Measurements from ENCODE around the gene RBMS3. TPM values are rescaled to one million over a fixed set of nuclear protein-coding genes. Genes with fewer than 3 reads are reported as not detected.

Gene RBMS3
- total and polyA plus RNA-seq, 2 of the 8 experiments (the other 6 are each of a cell fraction or from before 2014, with no cell fraction given) = 3.7 to 6.9 TPM

DNA sequence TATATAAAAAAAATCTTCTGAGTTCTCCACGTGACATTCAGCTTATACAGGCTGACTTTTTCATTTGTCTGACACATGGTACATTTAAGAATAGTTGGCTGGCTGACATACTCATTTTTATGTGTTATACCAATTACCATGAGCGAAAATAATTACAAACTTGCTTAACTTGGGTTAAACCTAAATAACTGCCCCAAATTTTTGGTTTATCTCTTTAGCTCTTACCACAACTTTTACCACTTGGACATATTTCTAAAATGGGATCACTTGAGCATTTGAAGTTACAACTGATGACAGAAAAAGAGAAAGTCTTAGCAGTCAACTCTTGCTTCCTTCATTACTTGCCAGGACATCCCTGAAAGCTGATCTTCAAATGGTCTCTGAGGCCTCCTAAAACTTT is 618.1 kb downstream of the RBMS3 start:
- Histone ChIP-seq H2BK15ac (ENCODE audit: low read length) (no peak overlapping the region), H3K79me1 (ENCODE audit: low read depth, low read length) (no peaks in the 10 kb centered on the region), H4K91ac (replicated peaks; ENCODE audit: insufficient read length, low read length) (no peak overlapping the region), H4K8ac (ENCODE audit: extremely low read depth, insufficient read depth, low read length) (no peak overlapping the region), H3K9me3 (ENCODE audit: insufficient read depth in 2 of 2, low read depth in 1 of 2, low read length in 1 of 2) (no peaks in the 10 kb centered on the region), H2BK20ac (ENCODE audit: low read length) (no peak overlapping the region), H3K23me2 (ENCODE audit: low read depth, low read length) (no peaks in the 10 kb centered on the region), H2BK120ac (replicated peaks; ENCODE audit: low read depth, low read length) (no peak overlapping the region), H3K4me3 (ENCODE audit: extremely low read depth in 1 of 4, insufficient read depth in 2 of 4, low read depth in 3 of 4, low read length in 4 of 4) (no peak overlapping the region), H2BK5ac (ENCODE audit: low read depth, low read length) (no peak overlapping the region), H3K56ac (replicated peaks; ENCODE audit: insufficient read length, low read depth, low read length) (no peak overlapping the region), H2AFZ (ENCODE audit: low read length) (no peak overlapping the region; the same call in 1 of the 2 replicates), H4K5ac (ENCODE audit: insufficient read length, low read depth, low read length) (no peak overlapping the region), H3K18ac (ENCODE audit: extremely low read depth, low read length) (no peak overlapping the region), H4K20me1 (replicated peaks in 1 of 2; ENCODE audit: control insufficient read depth in 1 of 2, insufficient read depth in 2 of 2, low read length in 2 of 2) (no peaks in the 10 kb centered on the region), H3K14ac (ENCODE audit: insufficient read length) (no peak overlapping the region), H3K79me2 (ENCODE audit: control insufficient read depth in 1 of 2, insufficient read depth in 2 of 2, low read length in 2 of 2) (no peaks in the 10 kb centered on the region), H3K23ac (ENCODE audit: insufficient read length) (no peak overlapping the region), H2BK12ac (ENCODE audit: low read depth, low read length) (no peak overlapping the region), H3K27me3 (replicated peaks in 1 of 4; ENCODE audit: control insufficient read depth in 3 of 4, extremely low read depth in 1 of 4, insufficient read depth in 3 of 4, low read length in 3 of 4) (no peaks in the 10 kb centered on the region), H3K9ac (replicated peaks in 1 of 4; ENCODE audit: extremely low read depth in 1 of 4, low read depth in 3 of 4, low read length in 3 of 4) (no peak overlapping the region), H3K4me2 (ENCODE audit: insufficient read depth in 1 of 2, low read depth in 2 of 2, low read length in 2 of 2) (no peak overlapping the region), H3K4ac (replicated peaks; ENCODE audit: insufficient read length, low read depth, low read length) (no peak overlapping the region), H2AK5ac (ENCODE audit: low read depth, low read length) (no peak overlapping the region), H3K4me1 (replicated peaks in 1 of 4; ENCODE audit: control insufficient read depth in 3 of 4, insufficient read depth in 4 of 4, low read length in 3 of 4) (no peaks in the 10 kb centered on the region), H3K27ac (ENCODE audit: low read depth, low read length) (no peak overlapping the region), H3K36me3 (ENCODE audit: control insufficient read depth in 2 of 4, insufficient read depth in 4 of 4, low read length in 3 of 4) (no peaks in the 10 kb centered on the region)
- TF ChIP-seq GABPA (IDR thresholded peaks at IDR 0.05; ENCODE audit: borderline replicate concordance, insufficient read depth, low read length) (no peak), SIN3A (conservative IDR thresholded peaks at IDR 0.05 in 1 of 2, IDR thresholded peaks at IDR 0.05 in 1 of 2; ENCODE audit: low read depth in 1 of 2, low read length in 2 of 2) (no peak), POU5F1 (IDR thresholded peaks at IDR 0.05; ENCODE audit: low read depth, low read length) (no peak), MAX (IDR thresholded peaks at IDR 0.05) (no peak), BACH1 (IDR thresholded peaks at IDR 0.05; ENCODE audit: low read length) (no peak), KDM4A (IDR thresholded peaks at IDR 0.05; ENCODE audit: low read depth, low read length, severe bottlenecking) (no peak), HDAC2 (IDR thresholded peaks at IDR 0.05; ENCODE audit: borderline replicate concordance in 1 of 2, low read depth in 2 of 2, low read length in 2 of 2) (no peak), NANOG (IDR thresholded peaks at IDR 0.05; ENCODE audit: insufficient read depth, low read depth, low read length, poor library complexity, severe bottlenecking) (no peak), TCF12 (IDR thresholded peaks at IDR 0.05; ENCODE audit: low read depth, low read length) (no peak)
- no peak for FAIRE-seq
- 91% methylated on average over 2 of the region's 2 CpGs; no CpG with 5 or more reads in 1 of the 2 experiments for WGBS, 2 experiments (ENCODE audit: extremely low coverage in 1 of 2, insufficient coverage in 1 of 2, insufficient read length in 1 of 2, insufficient replicate concordance in 2 of 2, low coverage in 1 of 2, low lambda C conversion rate in 2 of 2, missing lambda C conversion rate in 1 of 2)
- POLR2A ChIA-PET (ENCODE audit: partially characterized antibody) = no interaction called here
- DNase-seq (ENCODE audit: low read depth in 1 of 2, low spot score in 2 of 2) = no peak
- CTCF ChIA-PET (ENCODE audit: partially characterized antibody) = interaction anchor here (0.6 kb wide), 1 partner anchor 618 kb away, joined by 3 read pairs; no protein-coding TSS in a partner anchor
